ENCODE measurements around the gene SVIL. TPM values are rescaled to one million over a fixed set of nuclear protein-coding genes. Genes with fewer than 3 reads are reported as not detected.

The SVIL gene
- total and polyA plus RNA-seq, 10 donors: 1.4 to 65.3 (median 20.4) TPM

DNA sequence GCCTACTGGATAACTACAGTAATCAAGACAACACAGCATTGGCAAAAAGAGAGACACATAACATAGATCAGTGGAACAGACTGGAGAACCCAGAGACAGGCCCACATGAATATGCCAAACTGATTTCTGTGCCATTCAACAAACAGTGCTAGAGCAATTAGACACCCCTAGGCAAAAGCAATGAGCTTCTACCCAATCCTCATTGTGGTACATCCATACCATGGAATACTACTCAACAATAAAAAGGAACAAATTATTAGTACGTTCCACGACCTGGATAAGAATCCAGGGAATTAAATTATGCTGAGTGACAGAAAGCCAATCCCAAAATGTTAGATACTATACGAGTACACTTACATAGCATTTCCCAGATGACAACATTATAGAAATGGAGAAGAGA, 2.8 kb upstream of the SVIL start:
- H3K9me3 ChIP-seq: no peaks in the 10 kb centered on the region
- no peak overlapping the region for H3K4me3 ChIP-seq
- DNase-seq: no peak
- no peaks in the 10 kb centered on the region for H3K27me3 ChIP-seq (replicated peaks in 1 of 7)
- intact Hi-C loops (cut with DNase I; ENCODE audit: low total_unique reads): no loop called here
- peaks cover 0 to 4% (median 0%) of the 10 kb centered on the region in 6 donors for H3K36me3 ChIP-seq
- no peak overlapping the region for H3K27ac ChIP-seq
- H3K4me1 ChIP-seq: peaks cover 0 to 38% (median 9%) of the 10 kb centered on the region in 6 donors
- 93 to 98% (median 97%) methylated on average over 3 of the region's 3 CpGs for WGBS, 5 donors
- TF ChIP-seq, protein P1, sequence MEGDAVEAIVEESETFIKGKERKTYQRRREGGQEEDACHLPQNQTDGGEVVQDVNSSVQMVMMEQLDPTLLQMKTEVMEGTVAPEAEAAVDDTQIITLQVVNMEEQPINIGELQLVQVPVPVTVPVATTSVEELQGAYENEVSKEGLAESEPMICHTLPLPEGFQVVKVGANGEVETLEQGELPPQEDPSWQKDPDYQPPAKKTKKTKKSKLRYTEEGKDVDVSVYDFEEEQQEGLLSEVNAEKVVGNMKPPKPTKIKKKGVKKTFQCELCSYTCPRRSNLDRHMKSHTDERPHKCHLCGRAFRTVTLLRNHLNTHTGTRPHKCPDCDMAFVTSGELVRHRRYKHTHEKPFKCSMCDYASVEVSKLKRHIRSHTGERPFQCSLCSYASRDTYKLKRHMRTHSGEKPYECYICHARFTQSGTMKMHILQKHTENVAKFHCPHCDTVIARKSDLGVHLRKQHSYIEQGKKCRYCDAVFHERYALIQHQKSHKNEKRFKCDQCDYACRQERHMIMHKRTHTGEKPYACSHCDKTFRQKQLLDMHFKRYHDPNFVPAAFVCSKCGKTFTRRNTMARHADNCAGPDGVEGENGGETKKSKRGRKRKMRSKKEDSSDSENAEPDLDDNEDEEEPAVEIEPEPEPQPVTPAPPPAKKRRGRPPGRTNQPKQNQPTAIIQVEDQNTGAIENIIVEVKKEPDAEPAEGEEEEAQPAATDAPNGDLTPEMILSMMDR (IDR thresholded peaks at IDR 0.05 in 8 of 11, conservative IDR thresholded peaks at IDR 0.05 in 3 of 11): no peak
- TF ChIP-seq POLR2AphosphoS5 (IDR thresholded peaks at IDR 0.05): no peak
- no peak for TF ChIP-seq POLR2A (IDR thresholded peaks at IDR 0.05)

DNA sequence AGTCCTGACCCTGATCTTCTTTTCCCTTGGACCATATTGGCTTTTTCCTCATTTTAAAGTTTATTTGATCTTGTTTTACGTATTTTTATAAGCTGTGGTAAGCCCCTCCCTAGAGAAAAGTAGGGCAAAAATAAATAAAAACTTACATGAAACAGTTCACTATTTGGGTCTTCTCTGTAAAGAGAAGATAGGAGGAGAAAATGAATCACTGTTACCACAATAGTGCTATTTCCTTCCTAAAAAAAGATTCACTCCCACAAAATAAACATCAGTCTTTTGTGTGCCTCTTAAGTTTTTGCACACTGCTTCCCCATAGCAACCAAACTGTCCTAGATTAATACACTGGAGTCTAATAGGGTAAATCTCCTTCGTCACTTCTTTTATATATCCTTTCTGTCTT, 1.4 kb upstream of the SVIL start:
- peak overlapping the region in 5 of 8 donors; percentile 28 to 56 (median 53) for H3K27ac ChIP-seq
- no peak overlapping the region for H3K4me3 ChIP-seq
- H3K27me3 ChIP-seq (replicated peaks in 1 of 7): no peaks in the 10 kb centered on the region
- no peaks in the 10 kb centered on the region for H3K9me3 ChIP-seq
- DNase-seq: no peak
- intact Hi-C loops (cut with DNase I; ENCODE audit: low total_unique reads): no loop called here
- H3K36me3 ChIP-seq: peaks cover 0 to 4% (median 0%) of the 10 kb centered on the region in 6 donors
- peaks cover 0 to 38% (median 9%) of the 10 kb centered on the region in 6 donors for H3K4me1 ChIP-seq
- TF ChIP-seq, protein P1 (IDR thresholded peaks at IDR 0.05 in 8 of 11, conservative IDR thresholded peaks at IDR 0.05 in 3 of 11): no peak
- no peak for TF ChIP-seq POLR2A (IDR thresholded peaks at IDR 0.05)
- TF ChIP-seq POLR2AphosphoS5 (IDR thresholded peaks at IDR 0.05): no peak
- WGBS, 5 donors: 52 to 61% (median 57%) methylated on average over 2 of the region's 2 CpGs

DNA sequence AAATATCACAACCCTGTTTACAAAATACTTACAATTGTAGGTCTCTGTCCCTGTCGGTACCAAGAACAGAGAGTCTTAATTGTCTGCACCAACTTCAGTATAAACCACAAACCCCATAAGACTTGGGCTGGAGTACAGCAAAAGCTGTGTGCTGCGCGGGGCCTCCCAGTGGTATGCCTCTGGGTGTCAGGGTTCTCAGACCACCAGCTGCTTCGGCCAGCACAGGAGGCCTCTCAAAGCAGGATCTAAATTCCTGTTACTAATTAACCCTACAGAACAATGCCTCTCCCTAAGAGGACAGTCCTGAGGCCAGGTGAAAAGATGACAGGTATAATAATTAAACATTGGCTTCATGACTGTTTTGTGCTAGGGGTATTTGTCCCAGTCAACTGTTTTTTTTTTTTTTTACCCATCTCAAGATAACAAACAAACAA, 957 bp upstream of the SVIL start:
- Histone ChIP-seq H3K4me3 (no peak overlapping the region), H3K4me1 (peaks cover 0 to 42% (median 9%) of the 10 kb centered on the region in 6 donors), H3K27ac (peak overlapping the region in 5 of 8 donors; percentile 28 to 56 (median 53)), H3K36me3 (peaks cover 0 to 4% (median 0%) of the 10 kb centered on the region in 6 donors), H3K9me3 (no peaks in the 10 kb centered on the region), H3K27me3 (replicated peaks in 1 of 7) (no peaks in the 10 kb centered on the region)
- no peak for DNase-seq
- TF ChIP-seq, protein P1 (IDR thresholded peaks at IDR 0.05 in 8 of 11, conservative IDR thresholded peaks at IDR 0.05 in 3 of 11): no peak
- TF ChIP-seq POLR2AphosphoS5 (IDR thresholded peaks at IDR 0.05) (no peak), POLR2A (IDR thresholded peaks at IDR 0.05) (no peak)
- intact Hi-C loops (cut with DNase I; ENCODE audit: low total_unique reads): no loop called here
- 47 to 69% (median 58%) methylated on average over 4 of the region's 4 CpGs for WGBS, 5 donors

DNA sequence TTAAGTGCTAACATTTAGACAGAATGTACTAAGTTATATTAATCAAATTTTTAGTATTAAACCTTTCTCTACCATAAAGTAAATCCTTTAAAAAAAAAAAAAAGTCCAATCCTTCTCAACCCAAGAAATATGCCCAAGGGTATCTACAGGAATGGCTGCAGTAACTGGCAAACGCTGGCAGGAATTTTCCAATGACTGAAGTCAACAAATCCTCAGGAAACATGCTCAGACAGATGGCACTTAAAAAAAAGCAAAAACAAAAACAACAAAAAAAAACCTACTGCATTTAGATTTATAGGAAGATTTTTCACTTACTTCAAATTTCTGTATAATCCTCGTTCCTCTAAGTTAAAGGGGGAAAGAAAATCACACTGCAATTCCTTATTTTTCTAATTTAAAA, 666 bp downstream of the SVIL start:
- intact Hi-C loops (cut with DNase I; ENCODE audit: low total_unique reads): no loop called here
- peaks cover 0 to 48% (median 9%) of the 10 kb centered on the region in 6 donors for H3K4me1 ChIP-seq
- no peak for DNase-seq
- no peak overlapping the region for H3K27ac ChIP-seq
- H3K36me3 ChIP-seq: peaks cover 0 to 4% (median 0%) of the 10 kb centered on the region in 6 donors
- TF ChIP-seq POLR2AphosphoS5 (IDR thresholded peaks at IDR 0.05): no peak
- TF ChIP-seq, protein P1 (IDR thresholded peaks at IDR 0.05 in 8 of 11, conservative IDR thresholded peaks at IDR 0.05 in 3 of 11): no peak
- no peak for TF ChIP-seq POLR2A (IDR thresholded peaks at IDR 0.05)
- no peaks in the 10 kb centered on the region for H3K27me3 ChIP-seq (replicated peaks in 1 of 7)
- 67 to 83% (median 75%) methylated on average over 2 of the region's 2 CpGs for WGBS, 5 donors
- H3K4me3 ChIP-seq: no peak overlapping the region
- H3K9me3 ChIP-seq: no peaks in the 10 kb centered on the region

Measured in spleen (tissue), 11 donors.